Neural progenitor cell (in vitro differentiated cells): ENCODE measurements around the gene PRUNE2. TPM values are rescaled to one million over a fixed set of nuclear protein-coding genes. Genes with fewer than 3 reads are reported as not detected.
A peak's percentile ranks its signal among the peaks of the same experiment; 100 is the strongest.

ENCODE experiments used
- DNase-seq: peaks from one replicate; pipeline ENCODE4 v3.0.0-alpha.2; 2016; ENCODE audit warnings: low spot score
- H2AFZ ChIP-seq: fragments of 200-600 bp; sonication (generic); replicated peaks from 2 replicates; pipeline ENCODE4 v1.6.1; 2016; ENCODE audit warnings: antibody characterized with exemption
- H3F3A ChIP-seq: fragments of 200-600 bp; sonication (generic); 2 replicates; pipeline ENCODE4 v1.6.1; 2016; ENCODE audit warnings: antibody characterized with exemption, low read depth
- H3K27ac ChIP-seq: fragments of 200-600 bp; sonication (generic); 2 replicates; pipeline ENCODE4 v1.5.1; 2016; ENCODE audit warnings: mild to moderate bottlenecking
- H3K27me3 ChIP-seq: fragments of 200-600 bp; sonication (generic); 2 replicates; pipeline ENCODE4 v1.6.1; 2016; ENCODE audit warnings: mild to moderate bottlenecking, moderate library complexity
- H3K36me3 ChIP-seq: fragments of 200-600 bp; sonication (generic); 2 replicates; pipeline ENCODE4 v1.5.1; 2016
- H3K4me1 ChIP-seq: fragments of 200-600 bp; sonication (generic); 2 replicates; pipeline ENCODE4 v1.6.1; 2016; ENCODE audit warnings: mixed run types
- H3K4me2 ChIP-seq: fragments of 200-600 bp; sonication (generic); 2 replicates; pipeline ENCODE4 v1.6.1; 2016
- H3K4me3 ChIP-seq: fragments of 200-600 bp; sonication (generic); 2 replicates; pipeline ENCODE4 v1.5.1; 2016
- H3K79me2 ChIP-seq: fragments of 200-600 bp; sonication (generic); 2 replicates; pipeline ENCODE4 v1.6.1; 2016; ENCODE audit warnings: low read depth
- H3K9ac ChIP-seq: fragments of 200-600 bp; sonication (generic); 2 replicates; pipeline ENCODE4 v1.6.1; 2016
- H3K9me3 ChIP-seq: fragments of 200-600 bp; sonication (generic); 2 replicates; pipeline ENCODE4 v1.5.1; 2016; ENCODE audit warnings: low read depth
- H4K20me1 ChIP-seq: fragments of 200-600 bp; sonication (generic); 2 replicates; pipeline ENCODE4 v1.6.1; 2016; ENCODE audit warnings: low read depth
- H3K27ac Mint-ChIP-seq: 3 replicates; pipeline ENCODE4 v1.8.0; 2021; ENCODE audit warnings: mixed read lengths
- H3K27me3 Mint-ChIP-seq: 2 replicates; pipeline ENCODE4 v1.8.0; 2022; ENCODE audit warnings: low read depth, mild to moderate bottlenecking, inconsistent platforms, moderate library complexity, mixed read lengths; ENCODE audit not compliant: insufficient read depth
- H3K36me3 Mint-ChIP-seq: 3 replicates; pipeline ENCODE4 v1.8.0; 2021; ENCODE audit warnings: mixed read lengths
- H3K4me1 Mint-ChIP-seq: 3 replicates; pipeline ENCODE4 v1.8.0; 2021; ENCODE audit warnings: mixed read lengths
- H3K4me3 Mint-ChIP-seq: 3 replicates; pipeline ENCODE4 v1.8.0; 2021; ENCODE audit warnings: mild to moderate bottlenecking, moderate library complexity, mixed read lengths
- H3K9me3 Mint-ChIP-seq: 3 replicates; pipeline ENCODE4 v1.8.0; 2020; ENCODE audit warnings: mixed read lengths
- CTCF ChIP-seq: fragments of 200-600 bp; sonication (generic); IDR thresholded peaks from 2 replicates; pipeline ENCODE4 v1.5.1; 2017; ENCODE audit warnings: antibody characterized with exemption, mild to moderate bottlenecking
- EZH2 ChIP-seq: fragments of 200-600 bp; sonication (generic); IDR thresholded peaks from 2 replicates; pipeline ENCODE4 v1.6.1; 2017; ENCODE audit warnings: antibody characterized with exemption, mild to moderate bottlenecking, moderate library complexity
- EZH2phosphoT487 ChIP-seq: fragments of 200-600 bp; sonication (generic); IDR thresholded peaks from 2 replicates; pipeline ENCODE4 v1.6.1; 2017; ENCODE audit warnings: antibody characterized with exemption
- total RNA-seq: library from RNA; depleted of rRNA; stranded (reverse); fragments of >200 nt; gene quantifications from 2 replicates; pipeline ENCODE4 v1.2.3, GENCODE V29; 2015; ENCODE audit warnings: low replicate concordance

The PRUNE2 gene
- total RNA-seq, 1 donor from 2014 or later, result 28.2 TPM

GRCh38 chr9:76877961-76878360, 28.0 kb downstream of the PRUNE2 start:
- peaks cover 27% of the 10 kb centered on the region for H3K4me1 Mint-ChIP-seq
- TF ChIP-seq EZH2phosphoT487, result no peak
- no peak for TF ChIP-seq CTCF
- no peak for TF ChIP-seq EZH2

GRCh38 chr9:76876098-76876497, 29.8 kb downstream of the PRUNE2 start:
- TF ChIP-seq EZH2, result no peak
- TF ChIP-seq CTCF, result no peak
- TF ChIP-seq EZH2phosphoT487, result no peak
- Histone ChIP-seq H3K9ac (no peak overlapping the region), H3K27ac (no peak overlapping the region), H3K27me3 (no peaks in the 10 kb centered on the region), H2AFZ (no peak overlapping the region), H3K4me1 (peaks cover 31% of the 10 kb centered on the region), H3K4me2 (no peak overlapping the region), H3F3A (peaks cover 13% of the 10 kb centered on the region), H3K36me3 (no peaks in the 10 kb centered on the region), H3K4me3 (no peak overlapping the region), H3K79me2 (no peaks in the 10 kb centered on the region), H3K9me3 (no peaks in the 10 kb centered on the region), H4K20me1 (no peaks in the 10 kb centered on the region)
- no peaks in the 10 kb centered on the region for H3K9me3 Mint-ChIP-seq
- peaks cover 43% of the 10 kb centered on the region for H3K4me1 Mint-ChIP-seq
- H3K36me3 Mint-ChIP-seq, result no peaks in the 10 kb centered on the region
- no peak overlapping the region for H3K27ac Mint-ChIP-seq
- DNase-seq, result no peak
- H3K27me3 Mint-ChIP-seq, result peaks cover 7% of the 10 kb centered on the region
- H3K4me3 Mint-ChIP-seq, result no peak overlapping the region

More at GRCh38 chr9:76877961-76878360, 28.0 kb downstream of the PRUNE2 start:
- DNase-seq, result no peak
- no peak overlapping the region for H3K4me3 ChIP-seq
- no peaks in the 10 kb centered on the region for H3K9me3 ChIP-seq
- no peaks in the 10 kb centered on the region for H3K36me3 ChIP-seq
- H3K27me3 Mint-ChIP-seq, result peaks cover 5% of the 10 kb centered on the region
- H3K9ac ChIP-seq, result no peak overlapping the region
- H3K27ac Mint-ChIP-seq, result peak overlapping the region; percentile 68
- no peak overlapping the region for H3K27ac ChIP-seq
- H3K36me3 Mint-ChIP-seq, result peaks cover 2% of the 10 kb centered on the region
- peaks cover 6% of the 10 kb centered on the region for H3K9me3 Mint-ChIP-seq
- H3K79me2 ChIP-seq, result no peaks in the 10 kb centered on the region
- H3K27me3 ChIP-seq, result no peaks in the 10 kb centered on the region
- no peak overlapping the region for H3K4me3 Mint-ChIP-seq
- H3K4me1 ChIP-seq, result peaks cover 22% of the 10 kb centered on the region
- H3K4me2 ChIP-seq, result no peak overlapping the region
- H2AFZ ChIP-seq, result no peak overlapping the region
- peaks cover 10% of the 10 kb centered on the region for H3F3A ChIP-seq
- H4K20me1 ChIP-seq, result no peaks in the 10 kb centered on the region

GRCh38 chr9:76873821-76874220, 32.1 kb downstream of the PRUNE2 start:
- H3K9me3 Mint-ChIP-seq, result peaks cover 2% of the 10 kb centered on the region
- Histone ChIP-seq H3K36me3 (no peaks in the 10 kb centered on the region), H3K4me1 (peaks cover 43% of the 10 kb centered on the region), H3F3A (peaks cover 20% of the 10 kb centered on the region), H3K4me3 (peak overlapping the region; percentile 17), H3K9me3 (no peaks in the 10 kb centered on the region), H3K27ac (peak overlapping the region; percentile 11), H2AFZ (no peak overlapping the region), H3K27me3 (no peaks in the 10 kb centered on the region), H3K79me2 (no peaks in the 10 kb centered on the region), H3K9ac (no peak overlapping the region), H3K4me2 (peak overlapping the region; percentile 69), H4K20me1 (no peaks in the 10 kb centered on the region)
- no peak for DNase-seq
- peaks cover 8% of the 10 kb centered on the region for H3K27me3 Mint-ChIP-seq
- H3K4me1 Mint-ChIP-seq, result peaks cover 56% of the 10 kb centered on the region
- TF ChIP-seq EZH2phosphoT487 (no peak), EZH2 (no peak), CTCF (no peak)
- peak overlapping the region; percentile 88 for H3K27ac Mint-ChIP-seq
- peak overlapping the region; percentile 30 for H3K4me3 Mint-ChIP-seq
- no peaks in the 10 kb centered on the region for H3K36me3 Mint-ChIP-seq
